GM23338 (cell line): Measurements from ENCODE around the gene ZNF334.

ENCODE experiments used
- CREB1 ChIP-seq: fragments of 250-450 bp; sonication (Bioruptor Pico); IDR thresholded peaks from 2 replicates; pipeline ENCODE4 v1.5.0; 2020; ENCODE audit warnings: low read depth, mild to moderate bottlenecking, moderate library complexity
- EZH2 ChIP-seq: fragments of 200-600 bp; sonication (generic); IDR thresholded peaks from one replicate; pipeline ENCODE4 v1.8.0; 2017; ENCODE audit warnings: antibody characterized with exemption, mild to moderate bottlenecking, low read depth; ENCODE audit not compliant: unreplicated experiment
- EZH2phosphoT487 ChIP-seq: fragments of 200-600 bp; sonication (generic); IDR thresholded peaks from one replicate; pipeline ENCODE4 v1.8.1; 2018; ENCODE audit warnings: antibody characterized with exemption; ENCODE audit not compliant: unreplicated experiment
- JUNB ChIP-seq: IDR thresholded peaks from one replicate; pipeline ENCODE4 v1.6.1; 2016; ENCODE audit warnings: antibody characterized with exemption; ENCODE audit not compliant: unreplicated experiment
- NANOG ChIP-seq: IDR thresholded peaks from 2 replicates; pipeline ENCODE4 v1.6.1; 2016; ENCODE audit warnings: antibody characterized with exemption, borderline replicate concordance
- POLR2AphosphoS5 ChIP-seq: IDR thresholded peaks from 2 replicates; pipeline ENCODE4 v1.6.1; 2016; ENCODE audit warnings: antibody characterized with exemption, low read depth
- ZNF114 ChIP-seq: fragments of 250-450 bp; sonication (Bioruptor Pico); IDR thresholded peaks from 2 replicates; pipeline ENCODE4 v1.5.0; 2020; ENCODE audit warnings: mild to moderate bottlenecking, moderate library complexity
- ZNF331 ChIP-seq: fragments of 250-450 bp; sonication (Bioruptor Pico); IDR thresholded peaks from 2 replicates; pipeline ENCODE4 v1.5.0; 2020; ENCODE audit warnings: low read depth, mild to moderate bottlenecking, moderate library complexity
- TF ChIP-seq, protein P1 (sequence below), 2 experiments: fragments of 200-600 bp in 1 of 2; sonication (generic) in 1 of 2; conservative IDR thresholded peaks; 2 replicates each; pipeline versions ENCODE4 v1.5.1 to v1.6.1; 2016 to 2017; ENCODE audit warnings: antibody characterized with exemption in 2 of 2, low read depth in 2 of 2, mild to moderate bottlenecking in 2 of 2, moderate library complexity in 1 of 2
- TF ChIP-seq, protein P2 (sequence below): IDR thresholded peaks from 2 replicates; pipeline ENCODE4 v1.6.1; 2016; ENCODE audit warnings: antibody characterized with exemption
- TF ChIP-seq, protein P3 (sequence below): fragments of 250-450 bp; sonication (Bioruptor Pico); IDR thresholded peaks from 2 replicates; pipeline ENCODE4 v1.5.0; 2020; ENCODE audit warnings: mild to moderate bottlenecking, moderate library complexity
- TF ChIP-seq, protein P4 (sequence below): IDR thresholded peaks from one replicate; pipeline ENCODE4 v1.6.1; 2018; ENCODE audit warnings: antibody characterized with exemption; ENCODE audit not compliant: unreplicated experiment

DNA sequence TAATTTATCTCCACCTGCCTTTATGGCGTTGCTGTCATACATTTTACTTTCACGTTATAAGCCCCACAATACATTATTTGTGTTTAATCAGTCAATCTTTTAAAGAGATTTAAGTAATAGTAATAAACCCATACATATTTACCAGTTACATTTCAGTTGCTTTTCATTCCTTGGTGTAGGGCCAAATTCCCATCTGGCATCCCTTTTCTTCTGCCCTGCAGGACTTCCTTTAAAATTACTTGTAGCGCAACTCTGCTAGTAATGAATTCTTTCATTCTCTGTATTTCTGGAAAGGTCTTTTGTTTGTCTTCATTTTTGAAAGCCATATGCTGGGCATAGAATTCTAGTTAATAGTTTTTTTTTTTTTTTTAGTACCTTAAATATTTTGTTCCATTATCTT is 24.9 kb downstream of the ZNF334 start:
- no peak for TF ChIP-seq EZH2
- TF ChIP-seq POLR2AphosphoS5 = no peak
- TF ChIP-seq, protein P1, sequence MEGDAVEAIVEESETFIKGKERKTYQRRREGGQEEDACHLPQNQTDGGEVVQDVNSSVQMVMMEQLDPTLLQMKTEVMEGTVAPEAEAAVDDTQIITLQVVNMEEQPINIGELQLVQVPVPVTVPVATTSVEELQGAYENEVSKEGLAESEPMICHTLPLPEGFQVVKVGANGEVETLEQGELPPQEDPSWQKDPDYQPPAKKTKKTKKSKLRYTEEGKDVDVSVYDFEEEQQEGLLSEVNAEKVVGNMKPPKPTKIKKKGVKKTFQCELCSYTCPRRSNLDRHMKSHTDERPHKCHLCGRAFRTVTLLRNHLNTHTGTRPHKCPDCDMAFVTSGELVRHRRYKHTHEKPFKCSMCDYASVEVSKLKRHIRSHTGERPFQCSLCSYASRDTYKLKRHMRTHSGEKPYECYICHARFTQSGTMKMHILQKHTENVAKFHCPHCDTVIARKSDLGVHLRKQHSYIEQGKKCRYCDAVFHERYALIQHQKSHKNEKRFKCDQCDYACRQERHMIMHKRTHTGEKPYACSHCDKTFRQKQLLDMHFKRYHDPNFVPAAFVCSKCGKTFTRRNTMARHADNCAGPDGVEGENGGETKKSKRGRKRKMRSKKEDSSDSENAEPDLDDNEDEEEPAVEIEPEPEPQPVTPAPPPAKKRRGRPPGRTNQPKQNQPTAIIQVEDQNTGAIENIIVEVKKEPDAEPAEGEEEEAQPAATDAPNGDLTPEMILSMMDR (conservative IDR thresholded peaks at IDR 0.05; ENCODE audit: low read depth in 2 of 2) = no peak
- TF ChIP-seq EZH2phosphoT487 = no peak
- TF ChIP-seq, protein P2, sequence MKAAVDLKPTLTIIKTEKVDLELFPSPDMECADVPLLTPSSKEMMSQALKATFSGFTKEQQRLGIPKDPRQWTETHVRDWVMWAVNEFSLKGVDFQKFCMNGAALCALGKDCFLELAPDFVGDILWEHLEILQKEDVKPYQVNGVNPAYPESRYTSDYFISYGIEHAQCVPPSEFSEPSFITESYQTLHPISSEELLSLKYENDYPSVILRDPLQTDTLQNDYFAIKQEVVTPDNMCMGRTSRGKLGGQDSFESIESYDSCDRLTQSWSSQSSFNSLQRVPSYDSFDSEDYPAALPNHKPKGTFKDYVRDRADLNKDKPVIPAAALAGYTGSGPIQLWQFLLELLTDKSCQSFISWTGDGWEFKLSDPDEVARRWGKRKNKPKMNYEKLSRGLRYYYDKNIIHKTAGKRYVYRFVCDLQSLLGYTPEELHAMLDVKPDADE = no peak
- no peak for TF ChIP-seq JUNB
- TF ChIP-seq, protein P3, sequence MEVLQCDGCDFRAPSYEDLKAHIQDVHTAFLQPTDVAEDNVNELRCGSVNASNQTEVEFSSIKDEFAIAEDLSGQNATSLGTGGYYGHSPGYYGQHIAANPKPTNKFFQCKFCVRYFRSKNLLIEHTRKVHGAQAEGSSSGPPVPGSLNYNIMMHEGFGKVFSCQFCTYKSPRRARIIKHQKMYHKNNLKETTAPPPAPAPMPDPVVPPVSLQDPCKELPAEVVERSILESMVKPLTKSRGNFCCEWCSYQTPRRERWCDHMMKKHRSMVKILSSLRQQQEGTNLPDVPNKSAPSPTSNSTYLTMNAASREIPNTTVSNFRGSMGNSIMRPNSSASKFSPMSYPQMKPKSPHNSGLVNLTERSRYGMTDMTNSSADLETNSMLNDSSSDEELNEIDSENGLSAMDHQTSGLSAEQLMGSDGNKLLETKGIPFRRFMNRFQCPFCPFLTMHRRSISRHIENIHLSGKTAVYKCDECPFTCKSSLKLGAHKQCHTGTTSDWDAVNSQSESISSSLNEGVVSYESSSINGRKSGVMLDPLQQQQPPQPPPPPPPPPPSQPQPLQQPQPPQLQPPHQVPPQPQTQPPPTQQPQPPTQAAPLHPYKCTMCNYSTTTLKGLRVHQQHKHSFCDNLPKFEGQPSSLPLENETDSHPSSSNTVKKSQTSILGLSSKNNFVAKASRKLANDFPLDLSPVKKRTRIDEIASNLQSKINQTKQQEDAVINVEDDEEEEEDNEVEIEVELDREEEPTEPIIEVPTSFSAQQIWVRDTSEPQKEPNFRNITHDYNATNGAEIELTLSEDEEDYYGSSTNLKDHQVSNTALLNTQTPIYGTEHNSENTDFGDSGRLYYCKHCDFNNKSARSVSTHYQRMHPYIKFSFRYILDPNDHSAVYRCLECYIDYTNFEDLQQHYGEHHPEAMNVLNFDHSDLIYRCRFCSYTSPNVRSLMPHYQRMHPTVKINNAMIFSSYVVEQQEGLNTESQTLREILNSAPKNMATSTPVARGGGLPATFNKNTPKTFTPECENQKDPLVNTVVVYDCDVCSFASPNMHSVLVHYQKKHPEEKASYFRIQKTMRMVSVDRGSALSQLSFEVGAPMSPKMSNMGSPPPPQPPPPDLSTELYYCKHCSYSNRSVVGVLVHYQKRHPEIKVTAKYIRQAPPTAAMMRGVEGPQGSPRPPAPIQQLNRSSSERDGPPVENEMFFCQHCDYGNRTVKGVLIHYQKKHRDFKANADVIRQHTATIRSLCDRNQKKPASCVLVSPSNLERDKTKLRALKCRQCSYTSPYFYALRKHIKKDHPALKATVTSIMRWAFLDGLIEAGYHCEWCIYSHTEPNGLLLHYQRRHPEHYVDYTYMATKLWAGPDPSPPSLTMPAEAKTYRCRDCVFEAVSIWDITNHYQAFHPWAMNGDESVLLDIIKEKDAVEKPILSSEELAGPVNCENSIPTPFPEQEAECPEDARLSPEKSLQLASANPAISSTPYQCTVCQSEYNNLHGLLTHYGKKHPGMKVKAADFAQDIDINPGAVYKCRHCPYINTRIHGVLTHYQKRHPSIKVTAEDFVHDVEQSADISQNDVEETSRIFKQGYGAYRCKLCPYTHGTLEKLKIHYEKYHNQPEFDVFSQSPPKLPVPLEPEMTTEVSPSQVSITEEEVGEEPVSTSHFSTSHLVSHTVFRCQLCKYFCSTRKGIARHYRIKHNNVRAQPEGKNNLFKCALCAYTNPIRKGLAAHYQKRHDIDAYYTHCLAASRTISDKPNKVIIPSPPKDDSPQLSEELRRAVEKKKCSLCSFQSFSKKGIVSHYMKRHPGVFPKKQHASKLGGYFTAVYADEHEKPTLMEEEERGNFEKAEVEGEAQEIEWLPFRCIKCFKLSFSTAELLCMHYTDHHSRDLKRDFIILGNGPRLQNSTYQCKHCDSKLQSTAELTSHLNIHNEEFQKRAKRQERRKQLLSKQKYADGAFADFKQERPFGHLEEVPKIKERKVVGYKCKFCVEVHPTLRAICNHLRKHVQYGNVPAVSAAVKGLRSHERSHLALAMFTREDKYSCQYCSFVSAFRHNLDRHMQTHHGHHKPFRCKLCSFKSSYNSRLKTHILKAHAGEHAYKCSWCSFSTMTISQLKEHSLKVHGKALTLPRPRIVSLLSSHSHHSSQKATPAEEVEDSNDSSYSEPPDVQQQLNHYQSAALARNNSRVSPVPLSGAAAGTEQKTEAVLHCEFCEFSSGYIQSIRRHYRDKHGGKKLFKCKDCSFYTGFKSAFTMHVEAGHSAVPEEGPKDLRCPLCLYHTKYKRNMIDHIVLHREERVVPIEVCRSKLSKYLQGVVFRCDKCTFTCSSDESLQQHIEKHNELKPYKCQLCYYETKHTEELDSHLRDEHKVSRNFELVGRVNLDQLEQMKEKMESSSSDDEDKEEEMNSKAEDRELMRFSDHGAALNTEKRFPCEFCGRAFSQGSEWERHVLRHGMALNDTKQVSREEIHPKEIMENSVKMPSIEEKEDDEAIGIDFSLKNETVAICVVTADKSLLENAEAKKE (CRISPR knock-in tag) = no peak
- TF ChIP-seq, protein P4, sequence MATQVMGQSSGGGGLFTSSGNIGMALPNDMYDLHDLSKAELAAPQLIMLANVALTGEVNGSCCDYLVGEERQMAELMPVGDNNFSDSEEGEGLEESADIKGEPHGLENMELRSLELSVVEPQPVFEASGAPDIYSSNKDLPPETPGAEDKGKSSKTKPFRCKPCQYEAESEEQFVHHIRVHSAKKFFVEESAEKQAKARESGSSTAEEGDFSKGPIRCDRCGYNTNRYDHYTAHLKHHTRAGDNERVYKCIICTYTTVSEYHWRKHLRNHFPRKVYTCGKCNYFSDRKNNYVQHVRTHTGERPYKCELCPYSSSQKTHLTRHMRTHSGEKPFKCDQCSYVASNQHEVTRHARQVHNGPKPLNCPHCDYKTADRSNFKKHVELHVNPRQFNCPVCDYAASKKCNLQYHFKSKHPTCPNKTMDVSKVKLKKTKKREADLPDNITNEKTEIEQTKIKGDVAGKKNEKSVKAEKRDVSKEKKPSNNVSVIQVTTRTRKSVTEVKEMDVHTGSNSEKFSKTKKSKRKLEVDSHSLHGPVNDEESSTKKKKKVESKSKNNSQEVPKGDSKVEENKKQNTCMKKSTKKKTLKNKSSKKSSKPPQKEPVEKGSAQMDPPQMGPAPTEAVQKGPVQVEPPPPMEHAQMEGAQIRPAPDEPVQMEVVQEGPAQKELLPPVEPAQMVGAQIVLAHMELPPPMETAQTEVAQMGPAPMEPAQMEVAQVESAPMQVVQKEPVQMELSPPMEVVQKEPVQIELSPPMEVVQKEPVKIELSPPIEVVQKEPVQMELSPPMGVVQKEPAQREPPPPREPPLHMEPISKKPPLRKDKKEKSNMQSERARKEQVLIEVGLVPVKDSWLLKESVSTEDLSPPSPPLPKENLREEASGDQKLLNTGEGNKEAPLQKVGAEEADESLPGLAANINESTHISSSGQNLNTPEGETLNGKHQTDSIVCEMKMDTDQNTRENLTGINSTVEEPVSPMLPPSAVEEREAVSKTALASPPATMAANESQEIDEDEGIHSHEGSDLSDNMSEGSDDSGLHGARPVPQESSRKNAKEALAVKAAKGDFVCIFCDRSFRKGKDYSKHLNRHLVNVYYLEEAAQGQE = no peak
- no peak for TF ChIP-seq NANOG
- no peak for TF ChIP-seq CREB1 (CRISPR knock-in tag)
- TF ChIP-seq ZNF331 (CRISPR knock-in tag) = no peak
- no peak for TF ChIP-seq ZNF114 (CRISPR knock-in tag)
